ENCODE results near the gene MAN1C1.

DNA sequence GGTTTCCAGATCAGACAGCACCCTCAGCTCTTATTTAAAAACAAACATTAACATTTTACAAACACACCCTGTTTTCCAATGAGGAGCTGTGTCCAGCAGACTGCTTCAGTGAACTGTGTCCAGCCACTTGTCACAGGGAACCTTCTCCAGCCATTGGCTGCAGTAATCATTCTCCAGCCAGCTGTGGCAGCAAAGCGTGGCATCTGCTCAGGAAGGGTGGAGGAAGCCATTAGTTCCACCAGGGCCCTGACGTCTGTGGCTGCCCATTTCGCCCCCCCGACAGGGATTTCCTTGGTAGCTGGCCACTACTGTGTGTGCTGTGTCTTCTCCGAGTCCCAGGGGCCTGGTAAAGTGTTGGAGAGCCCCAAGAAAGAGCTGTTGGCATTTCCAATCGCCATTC is 120.5 kb downstream of the MAN1C1 start:
- TF ChIP-seq, protein P1, sequence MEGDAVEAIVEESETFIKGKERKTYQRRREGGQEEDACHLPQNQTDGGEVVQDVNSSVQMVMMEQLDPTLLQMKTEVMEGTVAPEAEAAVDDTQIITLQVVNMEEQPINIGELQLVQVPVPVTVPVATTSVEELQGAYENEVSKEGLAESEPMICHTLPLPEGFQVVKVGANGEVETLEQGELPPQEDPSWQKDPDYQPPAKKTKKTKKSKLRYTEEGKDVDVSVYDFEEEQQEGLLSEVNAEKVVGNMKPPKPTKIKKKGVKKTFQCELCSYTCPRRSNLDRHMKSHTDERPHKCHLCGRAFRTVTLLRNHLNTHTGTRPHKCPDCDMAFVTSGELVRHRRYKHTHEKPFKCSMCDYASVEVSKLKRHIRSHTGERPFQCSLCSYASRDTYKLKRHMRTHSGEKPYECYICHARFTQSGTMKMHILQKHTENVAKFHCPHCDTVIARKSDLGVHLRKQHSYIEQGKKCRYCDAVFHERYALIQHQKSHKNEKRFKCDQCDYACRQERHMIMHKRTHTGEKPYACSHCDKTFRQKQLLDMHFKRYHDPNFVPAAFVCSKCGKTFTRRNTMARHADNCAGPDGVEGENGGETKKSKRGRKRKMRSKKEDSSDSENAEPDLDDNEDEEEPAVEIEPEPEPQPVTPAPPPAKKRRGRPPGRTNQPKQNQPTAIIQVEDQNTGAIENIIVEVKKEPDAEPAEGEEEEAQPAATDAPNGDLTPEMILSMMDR (IDR thresholded peaks at IDR 0.05): no peak
- TF ChIP-seq EP300 (IDR thresholded peaks at IDR 0.05) (no peak), POLR2AphosphoS5 (IDR thresholded peaks at IDR 0.05) (no peak)
